Measurements from ENCODE around the gene TMBIM1.

- TF ChIP-seq, protein P1, sequence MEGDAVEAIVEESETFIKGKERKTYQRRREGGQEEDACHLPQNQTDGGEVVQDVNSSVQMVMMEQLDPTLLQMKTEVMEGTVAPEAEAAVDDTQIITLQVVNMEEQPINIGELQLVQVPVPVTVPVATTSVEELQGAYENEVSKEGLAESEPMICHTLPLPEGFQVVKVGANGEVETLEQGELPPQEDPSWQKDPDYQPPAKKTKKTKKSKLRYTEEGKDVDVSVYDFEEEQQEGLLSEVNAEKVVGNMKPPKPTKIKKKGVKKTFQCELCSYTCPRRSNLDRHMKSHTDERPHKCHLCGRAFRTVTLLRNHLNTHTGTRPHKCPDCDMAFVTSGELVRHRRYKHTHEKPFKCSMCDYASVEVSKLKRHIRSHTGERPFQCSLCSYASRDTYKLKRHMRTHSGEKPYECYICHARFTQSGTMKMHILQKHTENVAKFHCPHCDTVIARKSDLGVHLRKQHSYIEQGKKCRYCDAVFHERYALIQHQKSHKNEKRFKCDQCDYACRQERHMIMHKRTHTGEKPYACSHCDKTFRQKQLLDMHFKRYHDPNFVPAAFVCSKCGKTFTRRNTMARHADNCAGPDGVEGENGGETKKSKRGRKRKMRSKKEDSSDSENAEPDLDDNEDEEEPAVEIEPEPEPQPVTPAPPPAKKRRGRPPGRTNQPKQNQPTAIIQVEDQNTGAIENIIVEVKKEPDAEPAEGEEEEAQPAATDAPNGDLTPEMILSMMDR (IDR thresholded peaks at IDR 0.05 in 2 of 3, conservative IDR thresholded peaks at IDR 0.05 in 1 of 3; ENCODE audit: insufficient read depth in 2 of 3, low read depth in 1 of 3, low read length in 3 of 3) = no peak
- TF ChIP-seq ZFX (CRISPR knock-in tag; IDR thresholded peaks at IDR 0.05) (no peak), NFXL1 (CRISPR knock-in tag; IDR thresholded peaks at IDR 0.05) (no peak)
These were observed 20.9 kb downstream of the TMBIM1 start for GRCh38 chr2:218271487-218271797.
